Measurements from ENCODE around the gene RPS15.
"Not testable (repeated sequence)": the region's sequence is repeated elsewhere in the genome, so short reads cannot be mapped to it uniquely, and the experiment has no call there.

RPS15 gene

GRCh38 chr19:1402411-1403070 lies 35.7 kb upstream of the RPS15 start:
- no peak for DNase-seq

- DNase-seq: peak; percentile 96
Measured at GRCh38 chr19:1406774-1407527, 31.2 kb upstream of the RPS15 start.

- DNase-seq: no peak
Measured at GRCh38 chr19:1407528-1408299, 30.5 kb upstream of the RPS15 start, which contains the start of gene DAZAP1. Gene DAZAP1, plus strand, starts transcription at chr19:1407586. Its CDS starts 188 bp downstream, at chr19:1407774.

GRCh38 chr19:1408300-1409203 lies 29.6 kb upstream of the RPS15 start:
- DNase-seq: no peak

- DNase-seq: no peak
Measured at GRCh38 chr19:1409204-1410005, 28.8 kb upstream of the RPS15 start.

- DNase-seq: no peak
Measured at GRCh38 chr19:1410136-1410786, 27.9 kb upstream of the RPS15 start.

GRCh38 chr19:1410789-1411188 lies 27.4 kb upstream of the RPS15 start:
- no peak for DNase-seq

- peak; percentile 75 for DNase-seq
Measured at GRCh38 chr19:1411255-1412191, 26.7 kb upstream of the RPS15 start.

- DNase-seq: no peak
Measured at GRCh38 chr19:1412323-1412923, 25.8 kb upstream of the RPS15 start.

- no peak for DNase-seq
Measured at GRCh38 chr19:1412995-1413800, 25.0 kb upstream of the RPS15 start.

GRCh38 chr19:1416014-1416841 lies 22.0 kb upstream of the RPS15 start:
- DNase-seq: no peak

GRCh38 chr19:1417145-1417544 lies 21.1 kb upstream of the RPS15 start:
- no peak for DNase-seq

- no peak for DNase-seq
Measured at GRCh38 chr19:1417681-1418495, 20.3 kb upstream of the RPS15 start.

- DNase-seq: no peak
Measured at GRCh38 chr19:1418496-1418775, 19.8 kb upstream of the RPS15 start.

- no peak for DNase-seq
Measured at GRCh38 chr19:1418951-1419738, 19.1 kb upstream of the RPS15 start.

- not testable (repeated sequence) for DNase-seq
Measured at GRCh38 chr19:1420085-1420484, 18.1 kb upstream of the RPS15 start.

Measured in NCI-H446 treated with DMSO at 0.1 percent for 48 hours (cell line).